Body of pancreas (tissue), 4 donors: ENCODE data around the gene IGHMBP2.

ENCODE experiments used
- POLR2A ChIP-seq, 3 donors: fragments of 450-650 bp; IDR thresholded peaks; one replicate each; pipeline ENCODE4 v1.6.1; 2016; ENCODE audit warnings: antibody characterized with exemption in 3 of 3, mild to moderate bottlenecking in 2 of 3
- TF ChIP-seq, protein P1 (sequence below), 7 experiments: fragments of 450-650 bp in 4 of 7; fragments of 200-600 bp in 3 of 7; sonication (generic) in 3 of 7; IDR thresholded peaks; one replicate each; pipeline ENCODE4 v1.5.1; 2016 to 2019; ENCODE audit warnings: antibody characterized with exemption in 7 of 7

- TF ChIP-seq, protein P1, sequence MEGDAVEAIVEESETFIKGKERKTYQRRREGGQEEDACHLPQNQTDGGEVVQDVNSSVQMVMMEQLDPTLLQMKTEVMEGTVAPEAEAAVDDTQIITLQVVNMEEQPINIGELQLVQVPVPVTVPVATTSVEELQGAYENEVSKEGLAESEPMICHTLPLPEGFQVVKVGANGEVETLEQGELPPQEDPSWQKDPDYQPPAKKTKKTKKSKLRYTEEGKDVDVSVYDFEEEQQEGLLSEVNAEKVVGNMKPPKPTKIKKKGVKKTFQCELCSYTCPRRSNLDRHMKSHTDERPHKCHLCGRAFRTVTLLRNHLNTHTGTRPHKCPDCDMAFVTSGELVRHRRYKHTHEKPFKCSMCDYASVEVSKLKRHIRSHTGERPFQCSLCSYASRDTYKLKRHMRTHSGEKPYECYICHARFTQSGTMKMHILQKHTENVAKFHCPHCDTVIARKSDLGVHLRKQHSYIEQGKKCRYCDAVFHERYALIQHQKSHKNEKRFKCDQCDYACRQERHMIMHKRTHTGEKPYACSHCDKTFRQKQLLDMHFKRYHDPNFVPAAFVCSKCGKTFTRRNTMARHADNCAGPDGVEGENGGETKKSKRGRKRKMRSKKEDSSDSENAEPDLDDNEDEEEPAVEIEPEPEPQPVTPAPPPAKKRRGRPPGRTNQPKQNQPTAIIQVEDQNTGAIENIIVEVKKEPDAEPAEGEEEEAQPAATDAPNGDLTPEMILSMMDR (IDR thresholded peaks at IDR 0.05), result no peak
- TF ChIP-seq POLR2A (IDR thresholded peaks at IDR 0.05), result no peak
Observed at GRCh38 chr11:68896171-68896959, 7.3 kb upstream of the IGHMBP2 start.
